A172 (cell line): ENCODE results near the gene TREM1. TPM values are rescaled to one million over a fixed set of nuclear protein-coding genes. Genes with fewer than 3 reads are reported as not detected.

Experiments used
- total RNA-seq: library from RNA; depleted of rRNA; stranded (reverse); fragments of >200 nt; shearing (Covaris generic); gene quantifications from 2 replicates; pipeline ENCODE4 v1.2.3, GENCODE V29; 2014; rRNA removed

Gene TREM1
- total RNA-seq, 1 experiment from 2014 or later, result not detected

Other genes with a start within 250 kb of the TREM1 start
- 0.62 TPM in 1 of 2 replicates, not detected in the other for gene UNC5CL, start 247.5 kb downstream of the TREM1 start, total RNA-seq
- gene TSPO2, start 244.2 kb downstream of the TREM1 start, total RNA-seq, result not detected in 2 replicates
- not detected in 2 replicates for gene APOBEC2, start 233.5 kb downstream of the TREM1 start, total RNA-seq
- 9.3 and 15.2 TPM in 2 replicates for gene OARD1, start 214.3 kb downstream of the TREM1 start, total RNA-seq
- gene NFYA, start 213.7 kb downstream of the TREM1 start, total RNA-seq, result 12.9 and 15.4 TPM in 2 replicates
- not detected in 2 replicates for gene TREML1, start 132.3 kb downstream of the TREM1 start, total RNA-seq
- gene TREM2, start 123.6 kb downstream of the TREM1 start, total RNA-seq, result not detected in 2 replicates
- not detected in 2 replicates for gene TREML2, start 85.5 kb downstream of the TREM1 start, total RNA-seq
- gene TREML4, start 58.3 kb downstream of the TREM1 start, total RNA-seq, result not detected in 2 replicates
- gene NCR2, start 48.9 kb upstream of the TREM1 start, total RNA-seq, result not detected in 2 replicates